ENCODE results near the gene PTPRC. TPM values are rescaled to one million over a fixed set of nuclear protein-coding genes. Genes with fewer than 3 reads are reported as not detected.

The PTPRC gene
- total RNA-seq, 4 donors from 2014 or later = 7.0 to 40.3 (median 10.0) TPM

- intact Hi-C loops (cut with DNase I) = no loop called here
These were observed 27.6 kb upstream of the PTPRC start for GRCh38 chr1:198611219-198611618.

GRCh38 chr1:198612471-198613260, 26.2 kb upstream of the PTPRC start:
- DNase-seq (ENCODE audit: extremely low spot score) = no peak
- Histone ChIP-seq H3K27me3 (no peaks in the 10 kb centered on the region), H3K4me1 (no peaks in the 10 kb centered on the region), H3K9me3 (no peaks in the 10 kb centered on the region), H3K36me3 (no peaks in the 10 kb centered on the region), H3K4me3 (no peak overlapping the region), H3K27ac (replicated peaks in 1 of 4) (no peak overlapping the region)
- WGBS = 78% methylated on average over 6 of the region's 6 CpGs
- no peak for TF ChIP-seq EP300 (IDR thresholded peaks at IDR 0.05)
- intact Hi-C loops (cut with DNase I) = no loop called here

More at GRCh38 chr1:198611219-198611618, 27.6 kb upstream of the PTPRC start:
- TF ChIP-seq EP300 (IDR thresholded peaks at IDR 0.05) (no peak), POLR2A (IDR thresholded peaks at IDR 0.05; ENCODE audit: low read depth) (no peak), POLR2AphosphoS5 (IDR thresholded peaks at IDR 0.05) (no peak), CTCF (IDR thresholded peaks at IDR 0.05) (no peak)
- Histone ChIP-seq H3K27me3 (no peaks in the 10 kb centered on the region), H3K27ac (replicated peaks in 1 of 4) (no peak overlapping the region), H3K9me3 (no peaks in the 10 kb centered on the region), H3K4me3 (no peak overlapping the region), H3K36me3 (no peaks in the 10 kb centered on the region), H3K4me1 (no peaks in the 10 kb centered on the region)
- DNase-seq (ENCODE audit: extremely low spot score) = no peak
- 76% methylated on average over 5 of the region's 5 CpGs for WGBS

DNA sequence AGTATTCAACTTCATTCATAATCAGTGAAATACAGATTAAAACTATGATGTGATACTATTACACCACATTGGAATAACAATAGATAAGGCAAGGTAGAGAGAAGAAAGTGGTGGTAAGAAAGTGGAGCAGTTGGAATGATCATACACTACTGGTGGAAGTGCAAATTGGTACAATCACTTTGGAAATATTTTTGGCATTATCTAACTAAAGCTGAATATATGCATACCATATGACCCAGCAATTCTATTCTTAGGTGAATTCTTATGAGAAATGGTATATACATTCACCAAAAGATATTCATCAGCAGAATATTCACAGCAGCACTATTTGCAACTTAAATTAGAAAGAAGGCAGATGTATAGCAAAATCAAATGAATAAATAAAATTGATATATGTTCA, 21.4 kb upstream of the PTPRC start:
- TF ChIP-seq CTCF (IDR thresholded peaks at IDR 0.05) = no peak
- TF ChIP-seq POLR2AphosphoS5 (IDR thresholded peaks at IDR 0.05) = no peak
- TF ChIP-seq POLR2A (IDR thresholded peaks at IDR 0.05; ENCODE audit: low read depth) = no peak
- no peak for TF ChIP-seq EP300 (IDR thresholded peaks at IDR 0.05)
- Histone ChIP-seq H3K27me3 (no peaks in the 10 kb centered on the region), H3K4me1 (no peaks in the 10 kb centered on the region), H3K36me3 (no peaks in the 10 kb centered on the region), H3K27ac (replicated peaks in 1 of 4) (no peak overlapping the region), H3K9me3 (no peaks in the 10 kb centered on the region), H3K4me3 (no peak overlapping the region)
- intact Hi-C loops (cut with DNase I) = no loop called here
- no peak for DNase-seq (ENCODE audit: extremely low spot score)

- H3K4me1 ChIP-seq = no peaks in the 10 kb centered on the region
- DNase-seq (ENCODE audit: extremely low spot score) = no peak
- intact Hi-C loops (cut with DNase I) = no loop called here
- H3K27me3 ChIP-seq = no peaks in the 10 kb centered on the region
- no peak overlapping the region for H3K4me3 ChIP-seq
- WGBS = 78% methylated on average over 5 of the region's 5 CpGs
- H3K27ac ChIP-seq (replicated peaks in 1 of 4) = no peak overlapping the region
- H3K36me3 ChIP-seq = no peaks in the 10 kb centered on the region
- H3K9me3 ChIP-seq = no peaks in the 10 kb centered on the region
- no peak for TF ChIP-seq POLR2AphosphoS5 (IDR thresholded peaks at IDR 0.05)
- TF ChIP-seq CTCF (IDR thresholded peaks at IDR 0.05) = no peak
- TF ChIP-seq POLR2A (IDR thresholded peaks at IDR 0.05; ENCODE audit: low read depth) = no peak
- TF ChIP-seq EP300 (IDR thresholded peaks at IDR 0.05) = no peak
These were observed 19.3 kb upstream of the PTPRC start for GRCh38 chr1:198619375-198620140.

DNA sequence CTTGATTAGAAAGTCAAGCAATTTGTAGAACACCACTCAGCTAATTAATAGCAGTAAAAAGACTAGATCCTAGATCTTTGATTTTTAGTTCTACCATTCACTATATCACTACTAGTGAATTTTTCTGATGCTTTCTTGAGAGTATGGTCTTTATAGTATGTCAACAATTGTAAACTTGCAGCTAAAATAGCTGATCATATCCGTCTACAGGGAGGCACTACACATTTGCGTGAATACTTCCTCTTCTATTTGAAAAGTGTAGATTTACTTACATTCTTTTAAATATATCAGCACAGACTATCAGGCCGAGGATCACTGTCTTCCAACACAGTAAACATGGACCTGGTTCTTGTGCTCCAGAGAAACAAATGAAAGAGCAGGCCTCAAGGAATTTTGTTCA, 18.6 kb upstream of the PTPRC start:
- Histone ChIP-seq H3K27me3 (no peaks in the 10 kb centered on the region), H3K9me3 (no peaks in the 10 kb centered on the region), H3K36me3 (no peaks in the 10 kb centered on the region), H3K27ac (replicated peaks in 1 of 4) (no peak overlapping the region), H3K4me3 (no peak overlapping the region), H3K4me1 (no peaks in the 10 kb centered on the region)
- intact Hi-C loops (cut with DNase I) = no loop called here
- TF ChIP-seq EP300 (IDR thresholded peaks at IDR 0.05) (no peak), POLR2AphosphoS5 (IDR thresholded peaks at IDR 0.05) (no peak), CTCF (IDR thresholded peaks at IDR 0.05) (no peak), POLR2A (IDR thresholded peaks at IDR 0.05; ENCODE audit: low read depth) (no peak)
- 61% methylated on average over 3 of the region's 3 CpGs for WGBS
- no peak for DNase-seq (ENCODE audit: extremely low spot score)

All from esophagus muscularis mucosa (tissue), 4 donors.